Right lobe of liver (tissue), 4 donors: ENCODE results near the gene MOV10.

ENCODE experiments used
- POLR2A ChIP-seq: fragments of 450-650 bp; IDR thresholded peaks from one replicate; pipeline ENCODE4 v1.6.1; 2017; ENCODE audit warnings: antibody characterized with exemption, mild to moderate bottlenecking
- TF ChIP-seq, protein P1 (sequence below), 4 donors: fragments of 200-600 bp in 3 of 4; fragments of 450-650 bp in 1 of 4; IDR thresholded peaks; one replicate each; pipeline versions ENCODE4 v1.5.1 to v1.8.0; 2016 to 2022; ENCODE audit warnings: antibody characterized with exemption in 4 of 4, mild to moderate bottlenecking in 2 of 4
- donor health status: DM: no; HTN: no; CAD: no.
- donor health status: DM: no; HTN: no; CAD: no.
- donor health status: DM: no; HTN: yes; CAD: no.

DNA sequence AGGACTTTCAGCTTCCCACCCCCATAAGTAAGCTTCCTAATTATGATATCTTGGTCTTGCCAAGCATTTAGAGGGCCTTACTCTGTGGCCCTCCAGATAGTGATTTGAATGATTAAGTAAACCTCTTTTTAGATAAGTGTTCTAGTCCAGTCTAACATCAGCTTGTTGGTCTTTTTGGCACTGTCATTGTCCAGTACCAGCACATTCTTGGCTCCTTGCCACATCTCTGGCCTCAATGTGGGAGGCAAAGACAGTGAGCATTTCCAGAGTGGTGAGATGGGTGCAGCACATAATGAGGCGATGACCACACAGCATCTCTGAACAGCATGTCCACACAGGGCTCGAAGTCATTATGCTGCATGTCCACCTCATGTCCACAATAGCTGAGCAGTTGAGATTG, 48.8 kb upstream of the MOV10 start:
- TF ChIP-seq, protein P1, sequence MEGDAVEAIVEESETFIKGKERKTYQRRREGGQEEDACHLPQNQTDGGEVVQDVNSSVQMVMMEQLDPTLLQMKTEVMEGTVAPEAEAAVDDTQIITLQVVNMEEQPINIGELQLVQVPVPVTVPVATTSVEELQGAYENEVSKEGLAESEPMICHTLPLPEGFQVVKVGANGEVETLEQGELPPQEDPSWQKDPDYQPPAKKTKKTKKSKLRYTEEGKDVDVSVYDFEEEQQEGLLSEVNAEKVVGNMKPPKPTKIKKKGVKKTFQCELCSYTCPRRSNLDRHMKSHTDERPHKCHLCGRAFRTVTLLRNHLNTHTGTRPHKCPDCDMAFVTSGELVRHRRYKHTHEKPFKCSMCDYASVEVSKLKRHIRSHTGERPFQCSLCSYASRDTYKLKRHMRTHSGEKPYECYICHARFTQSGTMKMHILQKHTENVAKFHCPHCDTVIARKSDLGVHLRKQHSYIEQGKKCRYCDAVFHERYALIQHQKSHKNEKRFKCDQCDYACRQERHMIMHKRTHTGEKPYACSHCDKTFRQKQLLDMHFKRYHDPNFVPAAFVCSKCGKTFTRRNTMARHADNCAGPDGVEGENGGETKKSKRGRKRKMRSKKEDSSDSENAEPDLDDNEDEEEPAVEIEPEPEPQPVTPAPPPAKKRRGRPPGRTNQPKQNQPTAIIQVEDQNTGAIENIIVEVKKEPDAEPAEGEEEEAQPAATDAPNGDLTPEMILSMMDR (IDR thresholded peaks at IDR 0.05) = no peak
- TF ChIP-seq POLR2A = no peak
